GM12892 (cell line): ENCODE measurements around the gene RAD51C.

ENCODE experiments used
- POLR2A ChIP-seq: IDR thresholded peaks from 2 replicates; pipeline ENCODE4 v1.6.1; 2011; ENCODE audit warnings: low read depth, low read length, control low read depth
- POLR2AphosphoS5 ChIP-seq: IDR thresholded peaks from 2 replicates; pipeline ENCODE4 v1.6.1; 2011; ENCODE audit warnings: low read depth, low read length, control low read depth
- TAF1 ChIP-seq: IDR thresholded peaks from 2 replicates; pipeline ENCODE4 v1.6.1; 2011; ENCODE audit warnings: low read depth, mild to moderate bottlenecking, control low read depth, low read length, borderline replicate concordance

DNA sequence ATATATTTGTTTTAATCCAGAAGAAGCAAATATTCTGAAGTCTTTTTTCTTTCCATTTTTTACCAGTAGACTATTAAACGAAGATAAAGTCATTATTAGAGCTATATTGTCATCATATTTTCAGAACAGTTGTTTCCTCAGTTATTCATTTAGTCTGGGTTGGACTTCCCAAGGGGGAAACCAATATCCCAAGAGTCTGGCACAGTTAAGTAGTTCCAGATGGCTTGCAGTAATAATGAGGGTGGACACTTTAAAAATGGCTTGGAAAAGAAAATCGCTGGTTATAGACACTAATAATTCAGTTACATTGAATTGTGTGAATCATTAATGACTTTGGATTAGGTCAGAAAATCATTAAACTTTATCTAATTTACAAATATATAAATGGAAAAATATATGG, 67.1 kb downstream of the RAD51C start:
- TF ChIP-seq POLR2A (no peak), TAF1 (no peak), POLR2AphosphoS5 (no peak)
